AG09309 (cell line): ENCODE data around the gene BPIFB2.

Source experiments
- DNase-seq: peaks from one replicate; pipeline ENCODE4 v3.0.0-alpha.2; 2010; ENCODE audit warnings: low read depth
- H3K4me3 ChIP-seq: 2 replicates; pipeline ENCODE4 v1.5.1; 2011; ENCODE audit warnings: mild to moderate bottlenecking, low read depth, low read length, moderate library complexity; ENCODE audit not compliant: control insufficient read depth
- TF ChIP-seq, protein P1 (sequence below): IDR thresholded peaks from 2 replicates; pipeline ENCODE4 v1.5.1; 2011; ENCODE audit warnings: mild to moderate bottlenecking, low read depth, low read length, inconsistent platforms; ENCODE audit not compliant: insufficient read depth, control insufficient read depth; ENCODE audit errors: missing control alignments

Gene BPIFB2

DNA sequence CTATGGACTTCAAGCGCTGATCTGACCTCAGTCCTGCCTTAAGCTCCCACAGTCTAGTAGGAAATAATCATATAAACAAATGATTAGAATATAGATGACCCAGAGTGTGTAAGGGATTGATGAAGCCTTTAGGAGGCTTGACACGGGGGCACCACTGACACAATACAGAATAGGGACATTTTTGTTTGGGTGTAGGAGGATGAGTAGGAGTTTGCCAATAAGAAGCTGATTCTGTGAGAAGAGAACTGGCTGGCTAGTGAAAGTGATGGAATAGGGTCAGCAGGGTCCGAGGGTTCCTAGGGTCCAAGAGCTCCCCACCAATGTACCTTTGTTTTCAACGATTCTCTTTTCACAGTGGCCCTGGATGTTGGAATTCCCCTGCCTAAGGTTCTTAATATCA lies 64.9 kb downstream of the BPIFB2 start:
- TF ChIP-seq, protein P1, sequence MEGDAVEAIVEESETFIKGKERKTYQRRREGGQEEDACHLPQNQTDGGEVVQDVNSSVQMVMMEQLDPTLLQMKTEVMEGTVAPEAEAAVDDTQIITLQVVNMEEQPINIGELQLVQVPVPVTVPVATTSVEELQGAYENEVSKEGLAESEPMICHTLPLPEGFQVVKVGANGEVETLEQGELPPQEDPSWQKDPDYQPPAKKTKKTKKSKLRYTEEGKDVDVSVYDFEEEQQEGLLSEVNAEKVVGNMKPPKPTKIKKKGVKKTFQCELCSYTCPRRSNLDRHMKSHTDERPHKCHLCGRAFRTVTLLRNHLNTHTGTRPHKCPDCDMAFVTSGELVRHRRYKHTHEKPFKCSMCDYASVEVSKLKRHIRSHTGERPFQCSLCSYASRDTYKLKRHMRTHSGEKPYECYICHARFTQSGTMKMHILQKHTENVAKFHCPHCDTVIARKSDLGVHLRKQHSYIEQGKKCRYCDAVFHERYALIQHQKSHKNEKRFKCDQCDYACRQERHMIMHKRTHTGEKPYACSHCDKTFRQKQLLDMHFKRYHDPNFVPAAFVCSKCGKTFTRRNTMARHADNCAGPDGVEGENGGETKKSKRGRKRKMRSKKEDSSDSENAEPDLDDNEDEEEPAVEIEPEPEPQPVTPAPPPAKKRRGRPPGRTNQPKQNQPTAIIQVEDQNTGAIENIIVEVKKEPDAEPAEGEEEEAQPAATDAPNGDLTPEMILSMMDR: no peak
- no peak for DNase-seq
- H3K4me3 ChIP-seq: no peak overlapping the region

DNA sequence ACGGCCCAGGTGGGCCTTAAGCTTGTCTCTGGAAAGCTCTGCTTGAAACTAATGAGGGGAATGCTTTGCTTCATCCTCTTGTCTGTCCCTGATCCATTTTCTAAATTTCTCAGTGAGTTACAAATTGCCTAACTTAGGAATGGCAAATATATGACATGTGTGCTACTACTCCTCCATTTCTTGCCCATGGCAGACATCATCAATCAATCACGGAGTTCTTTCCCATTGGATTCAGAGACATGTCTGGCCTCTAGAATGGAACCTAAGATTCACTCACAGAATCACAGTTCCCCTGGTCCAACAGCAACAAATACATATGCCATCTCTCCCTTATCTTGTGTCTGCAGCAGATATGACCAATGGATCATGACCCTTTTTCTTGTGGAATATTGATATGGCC lies 65.3 kb downstream of the BPIFB2 start:
- TF ChIP-seq, protein P1: no peak
- DNase-seq: no peak
- no peak overlapping the region for H3K4me3 ChIP-seq
